ENCODE data around the gene PDCD4. TPM values are rescaled to one million over a fixed set of nuclear protein-coding genes. Genes with fewer than 3 reads are reported as not detected.

Gene PDCD4
- total and polyA plus RNA-seq, 10 of the 15 experiments (the other 5 are each of a cell fraction or from before 2014, with no cell fraction given) = 101 to 372 (median 171) TPM

DNA sequence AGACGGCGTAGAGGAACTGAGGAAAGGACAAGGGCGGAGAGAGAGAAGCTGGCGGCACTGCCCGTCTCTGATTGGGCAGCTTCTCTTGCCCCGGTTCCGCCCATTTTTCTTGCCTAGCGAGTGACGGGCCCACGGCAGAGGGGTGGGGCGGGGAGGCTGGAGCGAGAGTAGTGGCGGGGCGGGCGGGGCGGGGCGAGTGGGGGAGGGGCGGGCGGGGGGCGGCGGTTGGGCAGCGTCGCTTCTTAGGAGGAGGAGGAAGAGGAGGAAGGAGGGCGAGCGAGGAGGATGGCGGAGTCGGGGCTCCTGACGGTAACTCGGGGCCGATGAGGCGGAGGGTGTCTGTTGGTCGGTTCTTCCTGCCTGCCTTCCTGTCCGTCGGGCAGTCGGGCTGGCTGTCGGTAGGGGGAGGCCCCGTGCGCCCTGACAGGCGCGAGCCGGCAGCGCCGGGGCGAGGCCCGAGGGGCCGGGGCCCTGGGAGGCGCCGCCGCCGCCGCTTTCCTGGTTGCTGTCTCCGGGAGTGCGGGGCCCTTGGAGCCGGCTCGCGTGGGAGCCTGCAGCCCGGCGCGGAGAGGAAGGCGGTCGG is 47.7 kb downstream of the PDCD4 start, which contains the start of gene SHOC2 (continued):
- TF ChIP-seq KLF5 (IDR thresholded peaks at IDR 0.05; ENCODE audit: partially characterized antibody) (no peak), CHD2 (IDR thresholded peaks at IDR 0.05; ENCODE audit: borderline replicate concordance, low read depth, low read length) (no peak), IKZF1 (conservative IDR thresholded peaks at IDR 0.05) (no peak), RAD51 (IDR thresholded peaks at IDR 0.05) (no peak), IRF4 (IDR thresholded peaks at IDR 0.05; ENCODE audit: low read depth, low read length) (no peak), BRCA1 (IDR thresholded peaks at IDR 0.05; ENCODE audit: low read depth, low read length) (no peak), MEF2B (IDR thresholded peaks at IDR 0.05; ENCODE audit: partially characterized antibody, poor library complexity, severe bottlenecking) (no peak), CEBPB (IDR thresholded peaks at IDR 0.05; ENCODE audit: borderline replicate concordance in 1 of 2, low read depth in 2 of 2, low read length in 2 of 2) (no peak), RBBP5 (conservative IDR thresholded peaks at IDR 0.05) (no peak), RUNX3 (IDR thresholded peaks at IDR 0.05; ENCODE audit: low read length) (no peak), HDAC6 (IDR thresholded peaks at IDR 0.05; ENCODE audit: unreplicated experiment) (no peak), JUNB (IDR thresholded peaks at IDR 0.05) (no peak), NFIC (IDR thresholded peaks at IDR 0.05; ENCODE audit: low read depth, low read length) (no peak), HDAC2 (IDR thresholded peaks at IDR 0.05) (no peak), ASH2L (IDR thresholded peaks at IDR 0.05; ENCODE audit: borderline replicate concordance, low read depth) (no peak), SRF (IDR thresholded peaks at IDR 0.05; ENCODE audit: low read depth in 2 of 2, low read length in 2 of 2) (0 out of 4 replicates have a peak, but pooled peaks of 1 of the 2 experiments have one; percentile 1), ZNF622 (IDR thresholded peaks at IDR 0.05) (no peak), IKZF2 (IDR thresholded peaks at IDR 0.05) (no peak), HDGF (IDR thresholded peaks at IDR 0.05) (peak; percentile 71), MEF2A (IDR thresholded peaks at IDR 0.05; ENCODE audit: insufficient read depth, low read depth, low read length) (no peak)
- TF ChIP-seq, protein P1, sequence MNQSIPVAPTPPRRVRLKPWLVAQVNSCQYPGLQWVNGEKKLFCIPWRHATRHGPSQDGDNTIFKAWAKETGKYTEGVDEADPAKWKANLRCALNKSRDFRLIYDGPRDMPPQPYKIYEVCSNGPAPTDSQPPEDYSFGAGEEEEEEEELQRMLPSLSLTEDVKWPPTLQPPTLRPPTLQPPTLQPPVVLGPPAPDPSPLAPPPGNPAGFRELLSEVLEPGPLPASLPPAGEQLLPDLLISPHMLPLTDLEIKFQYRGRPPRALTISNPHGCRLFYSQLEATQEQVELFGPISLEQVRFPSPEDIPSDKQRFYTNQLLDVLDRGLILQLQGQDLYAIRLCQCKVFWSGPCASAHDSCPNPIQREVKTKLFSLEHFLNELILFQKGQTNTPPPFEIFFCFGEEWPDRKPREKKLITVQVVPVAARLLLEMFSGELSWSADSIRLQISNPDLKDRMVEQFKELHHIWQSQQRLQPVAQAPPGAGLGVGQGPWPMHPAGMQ (IDR thresholded peaks at IDR 0.05; ENCODE audit: borderline replicate concordance) = no peak
- TF ChIP-seq, protein P2, sequence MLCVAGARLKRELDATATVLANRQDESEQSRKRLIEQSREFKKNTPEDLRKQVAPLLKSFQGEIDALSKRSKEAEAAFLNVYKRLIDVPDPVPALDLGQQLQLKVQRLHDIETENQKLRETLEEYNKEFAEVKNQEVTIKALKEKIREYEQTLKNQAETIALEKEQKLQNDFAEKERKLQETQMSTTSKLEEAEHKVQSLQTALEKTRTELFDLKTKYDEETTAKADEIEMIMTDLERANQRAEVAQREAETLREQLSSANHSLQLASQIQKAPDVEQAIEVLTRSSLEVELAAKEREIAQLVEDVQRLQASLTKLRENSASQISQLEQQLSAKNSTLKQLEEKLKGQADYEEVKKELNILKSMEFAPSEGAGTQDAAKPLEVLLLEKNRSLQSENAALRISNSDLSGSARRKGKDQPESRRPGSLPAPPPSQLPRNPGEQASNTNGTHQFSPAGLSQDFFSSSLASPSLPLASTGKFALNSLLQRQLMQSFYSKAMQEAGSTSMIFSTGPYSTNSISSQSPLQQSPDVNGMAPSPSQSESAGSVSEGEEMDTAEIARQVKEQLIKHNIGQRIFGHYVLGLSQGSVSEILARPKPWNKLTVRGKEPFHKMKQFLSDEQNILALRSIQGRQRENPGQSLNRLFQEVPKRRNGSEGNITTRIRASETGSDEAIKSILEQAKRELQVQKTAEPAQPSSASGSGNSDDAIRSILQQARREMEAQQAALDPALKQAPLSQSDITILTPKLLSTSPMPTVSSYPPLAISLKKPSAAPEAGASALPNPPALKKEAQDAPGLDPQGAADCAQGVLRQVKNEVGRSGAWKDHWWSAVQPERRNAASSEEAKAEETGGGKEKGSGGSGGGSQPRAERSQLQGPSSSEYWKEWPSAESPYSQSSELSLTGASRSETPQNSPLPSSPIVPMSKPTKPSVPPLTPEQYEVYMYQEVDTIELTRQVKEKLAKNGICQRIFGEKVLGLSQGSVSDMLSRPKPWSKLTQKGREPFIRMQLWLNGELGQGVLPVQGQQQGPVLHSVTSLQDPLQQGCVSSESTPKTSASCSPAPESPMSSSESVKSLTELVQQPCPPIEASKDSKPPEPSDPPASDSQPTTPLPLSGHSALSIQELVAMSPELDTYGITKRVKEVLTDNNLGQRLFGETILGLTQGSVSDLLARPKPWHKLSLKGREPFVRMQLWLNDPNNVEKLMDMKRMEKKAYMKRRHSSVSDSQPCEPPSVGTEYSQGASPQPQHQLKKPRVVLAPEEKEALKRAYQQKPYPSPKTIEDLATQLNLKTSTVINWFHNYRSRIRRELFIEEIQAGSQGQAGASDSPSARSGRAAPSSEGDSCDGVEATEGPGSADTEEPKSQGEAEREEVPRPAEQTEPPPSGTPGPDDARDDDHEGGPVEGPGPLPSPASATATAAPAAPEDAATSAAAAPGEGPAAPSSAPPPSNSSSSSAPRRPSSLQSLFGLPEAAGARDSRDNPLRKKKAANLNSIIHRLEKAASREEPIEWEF (IDR thresholded peaks at IDR 0.05; ENCODE audit: insufficient replicate concordance, low read depth, low read length) = no peak
- TF ChIP-seq, protein P3, sequence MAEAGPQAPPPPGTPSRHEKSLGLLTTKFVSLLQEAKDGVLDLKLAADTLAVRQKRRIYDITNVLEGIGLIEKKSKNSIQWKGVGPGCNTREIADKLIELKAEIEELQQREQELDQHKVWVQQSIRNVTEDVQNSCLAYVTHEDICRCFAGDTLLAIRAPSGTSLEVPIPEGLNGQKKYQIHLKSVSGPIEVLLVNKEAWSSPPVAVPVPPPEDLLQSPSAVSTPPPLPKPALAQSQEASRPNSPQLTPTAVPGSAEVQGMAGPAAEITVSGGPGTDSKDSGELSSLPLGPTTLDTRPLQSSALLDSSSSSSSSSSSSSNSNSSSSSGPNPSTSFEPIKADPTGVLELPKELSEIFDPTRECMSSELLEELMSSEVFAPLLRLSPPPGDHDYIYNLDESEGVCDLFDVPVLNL (IDR thresholded peaks at IDR 0.05; ENCODE audit: low read depth, low read length) = no peak

Data from GM12878 (cell line).